Endometrium (tissue), 2 donors: ENCODE data around the gene CLMN.

Source experiments
- FAIRE-seq: peaks from 2 replicates; lab custom pipeline; 2012; peaks lifted over from hg19 to GRCh38; lab: Jason Lieb, UNC
- donor health status: control.
- donor health status: control.

CLMN gene

GRCh38 chr14:95319312-95320077 lies at the start of gene CLMN:
CLMN (minus strand) TSS chr14:95319908; CDS start chr14:95319792, 116 bp downstream.
- no peak for FAIRE-seq

- peak; percentile 97 for FAIRE-seq
Measured at GRCh38 chr14:95365401-95365800, 45.7 kb upstream of the CLMN start.

GRCh38 chr14:95364481-95365209 lies 44.9 kb upstream of the CLMN start:
- no peak for FAIRE-seq

GRCh38 chr14:95363468-95363954 lies 43.8 kb upstream of the CLMN start:
- no peak for FAIRE-seq

- no peak for FAIRE-seq
Measured at GRCh38 chr14:95362138-95362494, 42.4 kb upstream of the CLMN start.

- no peak for FAIRE-seq
Measured at GRCh38 chr14:95361373-95362137, 41.8 kb upstream of the CLMN start.

- no peak for FAIRE-seq
Measured at GRCh38 chr14:95360828-95361227, 41.1 kb upstream of the CLMN start.

- no peak for FAIRE-seq
Measured at GRCh38 chr14:95359994-95360826, 40.5 kb upstream of the CLMN start.

- peak; percentile 39 for FAIRE-seq
Measured at GRCh38 chr14:95356245-95356869, 36.6 kb upstream of the CLMN start.

GRCh38 chr14:95355422-95355821 lies 35.7 kb upstream of the CLMN start:
- no peak for FAIRE-seq

GRCh38 chr14:95354834-95355233 lies 35.1 kb upstream of the CLMN start:
- FAIRE-seq = no peak

- FAIRE-seq = no peak
Measured at GRCh38 chr14:95353664-95354063, 34.0 kb upstream of the CLMN start.

GRCh38 chr14:95353007-95353406 lies 33.3 kb upstream of the CLMN start:
- no peak for FAIRE-seq

GRCh38 chr14:95352481-95352880 lies 32.8 kb upstream of the CLMN start:
- no peak for FAIRE-seq

- FAIRE-seq = no peak
Measured at GRCh38 chr14:95349241-95349640, 29.5 kb upstream of the CLMN start.

- FAIRE-seq = no peak
Measured at GRCh38 chr14:95348395-95349080, 28.8 kb upstream of the CLMN start.

- FAIRE-seq = no peak
Measured at GRCh38 chr14:95346820-95347219, 27.1 kb upstream of the CLMN start.

- FAIRE-seq = no peak
Measured at GRCh38 chr14:95346266-95346665, 26.6 kb upstream of the CLMN start.

- FAIRE-seq = no peak
Measured at GRCh38 chr14:95345032-95345431, 25.3 kb upstream of the CLMN start.

- FAIRE-seq = no peak
Measured at GRCh38 chr14:95344536-95344935, 24.8 kb upstream of the CLMN start.

- no peak for FAIRE-seq
Measured at GRCh38 chr14:95341564-95341963, 21.9 kb upstream of the CLMN start.
